Measurements from ENCODE around the gene GNAQ.
A peak's percentile ranks its signal among the peaks of the same experiment; 100 is the strongest.

The GNAQ gene

DNA sequence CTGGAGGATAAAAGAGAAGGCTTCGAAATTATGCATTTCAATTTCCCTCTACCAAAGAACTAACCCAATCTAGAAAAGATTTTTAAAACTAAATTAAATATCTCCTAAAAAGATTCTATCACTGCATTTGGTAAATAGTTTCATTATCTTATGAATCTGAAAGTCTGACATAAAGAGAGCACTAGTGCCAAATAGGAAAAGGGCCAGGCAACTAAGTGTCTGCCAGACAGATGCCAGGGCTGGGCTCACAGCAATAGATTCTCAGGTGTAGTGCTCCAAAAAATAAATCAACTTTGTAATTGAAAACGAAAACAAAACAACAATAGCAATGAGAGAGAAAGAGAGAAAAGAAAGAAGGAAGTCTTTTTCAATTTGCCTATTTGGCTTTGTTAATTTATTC is 225.8 kb downstream of the GNAQ start:
- Histone ChIP-seq H3K4me3 (ENCODE audit: low read length) (no peak overlapping the region), H3K9me3 (ENCODE audit: control insufficient read depth, low read length) (no peaks in the 10 kb centered on the region), H3K36me3 (ENCODE audit: control insufficient read depth, insufficient read depth, low read length, severe bottlenecking) (no peaks in the 10 kb centered on the region), H3K27me3 (replicated peaks; ENCODE audit: control insufficient read depth, insufficient read depth, low read length) (no peaks in the 10 kb centered on the region), H3K4me1 (ENCODE audit: control insufficient read depth, insufficient read depth, low read length) (peaks cover 39% of the 10 kb centered on the region), H3K9ac (ENCODE audit: low read length) (no peak overlapping the region)
- DNase-seq (ENCODE audit: low read depth) = no peak

DNA sequence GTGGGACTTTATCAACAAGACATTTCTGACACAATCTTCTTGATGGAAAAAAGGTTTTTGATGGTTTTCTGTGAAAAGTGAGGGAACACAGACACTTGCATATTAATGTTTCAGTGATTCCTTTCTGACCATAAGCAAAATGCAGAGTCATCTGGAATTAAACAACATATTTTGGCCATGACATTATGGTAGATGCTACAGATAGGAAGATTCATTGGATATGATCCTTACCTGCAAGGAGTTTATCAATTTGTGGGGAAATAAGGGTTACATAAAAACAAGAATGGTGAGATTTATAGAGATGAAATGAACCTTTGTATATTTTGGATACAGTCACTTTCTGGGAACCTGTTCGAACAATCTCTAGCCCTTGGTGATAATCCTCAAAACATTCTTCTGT is 228.2 kb downstream of the GNAQ start:
- Histone ChIP-seq H3K4me3 (ENCODE audit: low read length) (no peak overlapping the region), H3K9me3 (ENCODE audit: control insufficient read depth, low read length) (no peaks in the 10 kb centered on the region), H3K36me3 (ENCODE audit: control insufficient read depth, insufficient read depth, low read length, severe bottlenecking) (no peaks in the 10 kb centered on the region), H3K27me3 (replicated peaks; ENCODE audit: control insufficient read depth, insufficient read depth, low read length) (no peaks in the 10 kb centered on the region), H3K4me1 (ENCODE audit: control insufficient read depth, insufficient read depth, low read length) (peaks cover 35% of the 10 kb centered on the region), H3K9ac (ENCODE audit: low read length) (no peak overlapping the region)
- DNase-seq (ENCODE audit: low read depth) = peak; percentile 14

DNA sequence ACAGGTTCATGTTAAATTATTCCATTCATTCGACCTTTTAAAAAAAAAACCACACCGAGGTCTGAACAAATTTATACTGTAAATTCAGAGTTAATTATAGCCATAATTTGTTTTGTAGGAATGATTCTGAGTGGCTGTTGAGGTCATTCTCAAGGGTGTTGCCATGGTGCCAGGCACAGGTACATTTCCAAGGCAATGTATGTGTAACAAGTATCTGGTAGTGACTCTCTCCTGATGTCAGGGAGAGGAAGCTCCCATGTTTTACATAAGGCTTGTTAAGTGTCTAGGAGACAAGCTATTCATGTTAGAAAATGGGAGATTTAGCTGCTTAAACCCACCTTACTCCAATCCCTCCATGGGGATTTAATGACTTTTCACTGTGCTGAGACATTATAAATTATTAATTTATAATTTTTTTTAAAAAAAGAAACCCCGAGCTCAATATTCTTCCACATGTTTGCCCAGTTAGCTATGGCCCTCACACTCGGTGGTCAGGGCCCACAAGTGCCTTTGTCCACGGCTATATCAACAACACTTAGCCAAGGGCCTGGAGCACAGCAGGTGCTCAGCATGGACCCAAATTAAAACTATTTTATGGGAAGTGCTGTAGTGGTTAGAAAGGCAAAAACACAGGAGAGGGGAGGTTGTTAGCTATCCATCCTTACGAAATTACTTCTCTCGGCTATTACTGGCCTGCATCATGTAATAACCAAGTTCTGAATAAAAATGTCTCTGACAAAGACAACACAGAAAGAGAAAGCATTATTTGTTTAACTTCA is 228.9 kb downstream of the GNAQ start:
- no peak overlapping the region for H3K9ac ChIP-seq (ENCODE audit: low read length)
- no peaks in the 10 kb centered on the region for H3K9me3 ChIP-seq (ENCODE audit: control insufficient read depth, low read length)
- DNase-seq (ENCODE audit: low read depth) = no peak
- no peaks in the 10 kb centered on the region for H3K36me3 ChIP-seq (ENCODE audit: control insufficient read depth, insufficient read depth, low read length, severe bottlenecking)
- no peak overlapping the region for H3K4me3 ChIP-seq (ENCODE audit: low read length)
- H3K4me1 ChIP-seq (ENCODE audit: control insufficient read depth, insufficient read depth, low read length) = peaks cover 33% of the 10 kb centered on the region
- no peaks in the 10 kb centered on the region for H3K27me3 ChIP-seq (replicated peaks; ENCODE audit: control insufficient read depth, insufficient read depth, low read length)

DNA sequence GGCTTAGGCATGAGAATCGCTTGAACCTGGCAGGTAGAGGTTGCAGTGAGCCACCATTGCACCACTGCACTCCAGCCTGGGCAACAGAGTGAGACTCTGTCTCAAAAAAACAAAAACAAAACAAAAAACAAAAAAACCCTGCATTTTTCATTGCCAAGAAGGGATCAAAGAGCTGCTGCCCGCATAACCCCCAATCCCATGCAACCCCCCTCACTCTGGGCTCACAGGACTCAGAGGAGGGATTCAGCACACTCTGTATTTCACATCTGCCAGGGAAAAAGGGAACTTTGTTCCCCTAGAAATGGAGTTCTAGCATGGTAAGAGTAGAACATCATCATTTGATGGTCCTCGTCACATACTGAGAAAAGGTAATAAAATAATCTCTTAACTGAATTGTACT is 229.5 kb downstream of the GNAQ start:
- Histone ChIP-seq H3K9me3 (ENCODE audit: control insufficient read depth, low read length) (no peaks in the 10 kb centered on the region), H3K36me3 (ENCODE audit: control insufficient read depth, insufficient read depth, low read length, severe bottlenecking) (no peaks in the 10 kb centered on the region), H3K4me3 (ENCODE audit: low read length) (no peak overlapping the region), H3K9ac (ENCODE audit: low read length) (no peak overlapping the region), H3K4me1 (ENCODE audit: control insufficient read depth, insufficient read depth, low read length) (peaks cover 36% of the 10 kb centered on the region), H3K27me3 (replicated peaks; ENCODE audit: control insufficient read depth, insufficient read depth, low read length) (no peaks in the 10 kb centered on the region)
- no peak for DNase-seq (ENCODE audit: low read depth)

DNA sequence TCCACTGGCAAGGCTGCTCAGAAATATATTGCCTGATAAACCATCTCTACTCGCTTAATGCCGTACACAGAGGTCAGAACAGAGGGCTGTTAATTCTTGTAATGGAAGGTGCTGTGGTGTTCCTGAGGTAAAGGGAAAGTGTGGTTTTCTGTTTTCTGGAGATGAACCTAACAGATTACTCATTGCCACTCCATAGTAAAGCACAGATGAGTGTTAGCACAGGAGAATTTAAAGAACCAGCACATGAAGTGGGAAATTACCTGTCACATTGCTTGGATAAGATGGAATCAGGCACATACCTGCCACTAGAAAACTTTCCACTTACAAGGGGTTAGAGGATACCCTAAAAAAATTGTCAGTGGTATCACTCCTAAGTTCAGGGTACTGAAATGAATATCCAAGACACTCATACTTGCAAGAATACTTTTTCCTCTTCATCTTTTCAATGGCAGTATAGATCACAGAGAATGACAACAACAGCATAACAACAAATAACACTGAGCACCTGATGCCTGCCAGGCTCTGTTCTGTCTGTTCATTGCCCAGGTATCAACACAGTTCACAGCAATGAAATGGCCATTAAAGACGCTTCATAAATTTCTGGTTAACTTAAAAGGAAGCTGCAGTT is 230.6 kb downstream of the GNAQ start:
- no peaks in the 10 kb centered on the region for H3K36me3 ChIP-seq (ENCODE audit: control insufficient read depth, insufficient read depth, low read length, severe bottlenecking)
- no peaks in the 10 kb centered on the region for H3K9me3 ChIP-seq (ENCODE audit: control insufficient read depth, low read length)
- DNase-seq (ENCODE audit: low read depth) = no peak
- H3K27me3 ChIP-seq (replicated peaks; ENCODE audit: control insufficient read depth, insufficient read depth, low read length) = no peaks in the 10 kb centered on the region
- no peak overlapping the region for H3K9ac ChIP-seq (ENCODE audit: low read length)
- no peak overlapping the region for H3K4me3 ChIP-seq (ENCODE audit: low read length)
- H3K4me1 ChIP-seq (ENCODE audit: control insufficient read depth, insufficient read depth, low read length) = peaks cover 26% of the 10 kb centered on the region

DNA sequence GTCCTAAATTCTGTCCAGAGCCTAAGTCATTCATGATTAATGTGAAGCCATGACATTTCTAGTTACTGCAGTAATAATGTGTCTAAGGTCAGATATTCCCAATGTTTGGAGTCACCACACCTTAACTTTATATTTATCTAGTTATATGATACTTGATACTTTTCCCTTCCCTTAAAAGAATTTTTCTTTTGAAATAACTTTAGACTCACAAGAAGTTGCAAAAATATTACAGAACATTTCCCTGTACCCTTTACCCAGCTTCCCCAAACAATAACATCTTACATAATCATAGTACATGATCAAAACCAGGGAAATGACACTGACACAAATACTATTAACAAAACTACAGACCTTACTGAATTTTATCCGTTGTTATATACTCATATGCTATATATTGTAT is 233.5 kb downstream of the GNAQ start:
- Histone ChIP-seq H3K9ac (ENCODE audit: low read length) (peak overlapping the region; percentile 59), H3K27me3 (replicated peaks; ENCODE audit: control insufficient read depth, insufficient read depth, low read length) (no peaks in the 10 kb centered on the region), H3K36me3 (ENCODE audit: control insufficient read depth, insufficient read depth, low read length, severe bottlenecking) (no peaks in the 10 kb centered on the region), H3K9me3 (ENCODE audit: control insufficient read depth, low read length) (no peaks in the 10 kb centered on the region), H3K4me1 (ENCODE audit: control insufficient read depth, insufficient read depth, low read length) (peaks cover 29% of the 10 kb centered on the region), H3K4me3 (ENCODE audit: low read length) (peak overlapping the region; percentile 49)
- peak; percentile 7 for DNase-seq (ENCODE audit: low read depth)

DNA sequence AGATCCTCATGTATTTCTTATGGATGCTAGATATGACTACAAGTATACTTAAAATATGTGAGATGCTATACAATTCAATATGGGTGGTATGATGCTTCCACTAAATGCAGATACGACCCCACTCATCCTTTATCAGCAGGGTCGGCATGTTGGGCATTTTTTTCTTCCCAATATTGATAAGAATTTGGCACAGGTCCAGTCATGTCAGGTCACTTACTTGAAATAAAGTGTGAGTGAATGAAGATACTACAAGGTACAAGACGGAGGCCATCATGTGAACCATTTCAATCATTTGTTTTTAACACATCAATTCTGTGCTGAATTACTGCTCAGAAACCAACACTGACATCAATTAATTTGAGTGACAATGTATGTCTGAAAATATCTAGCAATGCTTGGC is 236.6 kb downstream of the GNAQ start:
- no peak for DNase-seq (ENCODE audit: low read depth)
- Histone ChIP-seq H3K36me3 (ENCODE audit: control insufficient read depth, insufficient read depth, low read length, severe bottlenecking) (peaks cover 8% of the 10 kb centered on the region), H3K9me3 (ENCODE audit: control insufficient read depth, low read length) (no peaks in the 10 kb centered on the region), H3K4me1 (ENCODE audit: control insufficient read depth, insufficient read depth, low read length) (peaks cover 29% of the 10 kb centered on the region), H3K4me3 (ENCODE audit: low read length) (no peak overlapping the region), H3K9ac (ENCODE audit: low read length) (no peak overlapping the region), H3K27me3 (replicated peaks; ENCODE audit: control insufficient read depth, insufficient read depth, low read length) (no peaks in the 10 kb centered on the region)

DNA sequence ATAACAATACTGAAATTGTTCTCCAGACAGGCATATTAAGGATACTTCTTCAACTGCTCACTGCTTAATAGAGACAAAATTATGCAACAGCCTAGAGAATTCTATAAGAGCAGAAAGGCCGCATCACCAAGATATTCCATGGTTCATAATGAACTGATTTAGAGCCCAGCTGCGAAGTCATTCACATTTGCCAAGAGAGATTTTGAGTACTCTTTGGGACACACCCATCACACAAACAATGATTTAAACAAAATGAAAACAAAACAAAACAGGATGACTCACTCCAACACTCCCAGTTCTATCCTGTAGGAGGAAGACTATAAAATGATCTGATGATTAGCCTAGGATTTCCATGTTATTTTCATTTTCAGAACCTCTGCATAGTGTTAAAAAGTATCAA is 237.8 kb downstream of the GNAQ start:
- no peaks in the 10 kb centered on the region for H3K27me3 ChIP-seq (replicated peaks; ENCODE audit: control insufficient read depth, insufficient read depth, low read length)
- no peak overlapping the region for H3K9ac ChIP-seq (ENCODE audit: low read length)
- peak; percentile 67 for DNase-seq (ENCODE audit: low read depth)
- H3K9me3 ChIP-seq (ENCODE audit: control insufficient read depth, low read length) = no peaks in the 10 kb centered on the region
- H3K36me3 ChIP-seq (ENCODE audit: control insufficient read depth, insufficient read depth, low read length, severe bottlenecking) = peaks cover 8% of the 10 kb centered on the region
- H3K4me1 ChIP-seq (ENCODE audit: control insufficient read depth, insufficient read depth, low read length) = peaks cover 24% of the 10 kb centered on the region
- no peak overlapping the region for H3K4me3 ChIP-seq (ENCODE audit: low read length)

DNA sequence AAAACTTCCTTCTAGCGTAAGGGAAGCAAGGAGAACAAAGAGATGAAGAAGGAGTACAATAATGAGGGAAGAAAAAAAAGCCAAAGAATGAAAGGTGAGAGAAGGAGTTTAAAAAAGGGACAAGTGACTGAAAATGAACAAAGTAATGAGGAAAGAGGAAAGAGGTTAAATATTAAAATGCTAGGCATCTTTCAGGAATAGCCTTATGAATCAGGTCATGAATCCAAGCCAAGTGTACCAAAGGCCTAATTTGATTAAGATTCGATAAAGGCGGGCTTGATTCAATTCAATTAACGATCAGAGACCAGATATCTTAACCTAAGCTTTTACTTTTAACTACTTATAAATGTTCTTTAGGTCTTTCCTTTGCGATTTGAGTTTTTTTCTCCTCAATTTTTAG is 241.7 kb downstream of the GNAQ start:
- H3K9me3 ChIP-seq (ENCODE audit: control insufficient read depth, low read length) = no peaks in the 10 kb centered on the region
- H3K36me3 ChIP-seq (ENCODE audit: control insufficient read depth, insufficient read depth, low read length, severe bottlenecking) = peaks cover 26% of the 10 kb centered on the region
- no peak for DNase-seq (ENCODE audit: low read depth)

DNA sequence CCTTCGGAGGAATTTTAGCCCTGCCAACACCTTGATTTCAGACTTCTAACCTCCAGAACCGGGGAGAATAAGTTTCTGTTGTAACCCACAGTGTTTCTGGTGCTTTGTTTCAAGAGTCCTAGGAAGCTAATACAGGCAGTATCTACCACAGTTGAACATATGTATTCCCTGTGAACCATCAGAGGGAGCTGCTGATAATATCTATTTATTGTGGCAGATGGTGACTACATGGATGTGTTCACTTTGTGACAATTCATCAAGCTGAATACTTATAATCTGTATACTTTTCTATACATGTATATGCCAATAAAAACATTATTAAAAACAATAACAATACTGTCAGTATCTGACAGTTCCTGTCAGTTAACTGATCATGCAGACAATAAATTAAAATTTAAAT is 246.3 kb downstream of the GNAQ start:
- H3K27me3 ChIP-seq (replicated peaks; ENCODE audit: control insufficient read depth, insufficient read depth, low read length) = no peaks in the 10 kb centered on the region
- H3K4me3 ChIP-seq (ENCODE audit: low read length) = no peak overlapping the region
- no peaks in the 10 kb centered on the region for H3K9me3 ChIP-seq (ENCODE audit: control insufficient read depth, low read length)
- DNase-seq (ENCODE audit: low read depth) = no peak
- peaks cover 23% of the 10 kb centered on the region for H3K36me3 ChIP-seq (ENCODE audit: control insufficient read depth, insufficient read depth, low read length, severe bottlenecking)
- H3K9ac ChIP-seq (ENCODE audit: low read length) = no peak overlapping the region
- H3K4me1 ChIP-seq (ENCODE audit: control insufficient read depth, insufficient read depth, low read length) = peaks cover 7% of the 10 kb centered on the region

More for the DNA sequence above, 241.7 kb downstream of the GNAQ start:
- Histone ChIP-seq H3K27me3 (replicated peaks; ENCODE audit: control insufficient read depth, insufficient read depth, low read length) (no peaks in the 10 kb centered on the region), H3K4me3 (ENCODE audit: low read length) (no peak overlapping the region), H3K9ac (ENCODE audit: low read length) (no peak overlapping the region), H3K4me1 (ENCODE audit: control insufficient read depth, insufficient read depth, low read length) (peaks cover 7% of the 10 kb centered on the region)

DNA sequence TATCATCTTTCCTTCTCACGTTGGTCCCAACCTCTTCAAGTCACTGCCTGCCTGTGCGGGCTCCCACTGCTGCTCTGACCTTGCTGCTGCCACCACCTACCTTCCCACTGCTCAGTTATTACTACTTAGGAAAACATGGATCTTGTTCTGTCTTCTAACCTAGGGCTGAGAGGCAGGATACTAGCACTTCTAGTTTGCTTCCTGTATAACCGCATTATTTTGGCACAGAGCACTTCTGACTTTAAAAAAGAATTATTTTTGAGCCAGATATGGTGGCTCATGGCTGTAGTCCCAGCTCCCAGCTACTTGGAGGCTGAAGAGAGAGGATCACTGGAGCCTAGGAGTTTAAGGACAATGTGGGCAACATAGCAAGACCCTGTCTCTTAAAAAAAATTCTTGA is 248.1 kb downstream of the GNAQ start:
- Histone ChIP-seq H3K4me1 (ENCODE audit: control insufficient read depth, insufficient read depth, low read length) (peaks cover 7% of the 10 kb centered on the region), H3K4me3 (ENCODE audit: low read length) (no peak overlapping the region), H3K27me3 (replicated peaks; ENCODE audit: control insufficient read depth, insufficient read depth, low read length) (no peaks in the 10 kb centered on the region), H3K9me3 (ENCODE audit: control insufficient read depth, low read length) (no peaks in the 10 kb centered on the region), H3K36me3 (ENCODE audit: control insufficient read depth, insufficient read depth, low read length, severe bottlenecking) (peaks cover 23% of the 10 kb centered on the region), H3K9ac (ENCODE audit: low read length) (no peak overlapping the region)
- no peak for DNase-seq (ENCODE audit: low read depth)
